GM13976 (cell line): ENCODE data around the gene CLEC16A.

Experiments
- DNase-seq: peaks from one replicate; pipeline ENCODE4 v3.0.0; 2012; ENCODE audit warnings: low spot score
- CTCF ChIP-seq: IDR thresholded peaks from 2 replicates; pipeline ENCODE4 v1.5.1; 2012; ENCODE audit warnings: borderline replicate concordance, mild to moderate bottlenecking; ENCODE audit not compliant: insufficient read depth; ENCODE audit errors: extremely low read depth, missing control alignments, control extremely low read depth
- in situ Hi-C: fragments of 300-500 bp; cut with MboI; formaldehyde crosslinking; loops from one replicate; pipeline ENCODE4 v1.12.0; 2022; ENCODE audit warnings: low sequenced_read_pairs, mixed read lengths, inconsistent platforms; ENCODE audit not compliant: unreplicated experiment

CLEC16A gene

DNA sequence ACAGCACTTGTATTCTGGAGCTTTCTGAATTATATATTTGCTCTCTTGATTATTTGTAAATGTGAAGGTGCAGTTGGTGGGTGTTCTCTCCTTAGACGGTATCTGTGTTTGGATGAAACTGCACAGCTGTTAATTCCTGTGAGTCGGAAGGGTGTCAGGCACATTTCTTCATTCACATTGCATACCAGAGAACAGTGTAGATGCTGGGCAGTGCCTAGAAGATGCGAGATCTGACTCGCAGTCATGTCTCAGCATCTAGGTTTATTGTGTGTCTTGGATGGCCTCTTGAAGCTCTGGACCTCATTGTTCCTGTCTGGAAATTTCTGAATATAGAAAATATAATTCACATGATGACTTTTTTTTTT is 61.2 kb downstream of the CLEC16A start:
- in situ Hi-C loops = no loop called here
- no peak for DNase-seq
- no peak for TF ChIP-seq CTCF

GRCh38 chr16:11006656-11007055 is 62.3 kb downstream of the CLEC16A start:
- no peak for DNase-seq
- no peak for TF ChIP-seq CTCF
- in situ Hi-C loops = no loop called here

DNA sequence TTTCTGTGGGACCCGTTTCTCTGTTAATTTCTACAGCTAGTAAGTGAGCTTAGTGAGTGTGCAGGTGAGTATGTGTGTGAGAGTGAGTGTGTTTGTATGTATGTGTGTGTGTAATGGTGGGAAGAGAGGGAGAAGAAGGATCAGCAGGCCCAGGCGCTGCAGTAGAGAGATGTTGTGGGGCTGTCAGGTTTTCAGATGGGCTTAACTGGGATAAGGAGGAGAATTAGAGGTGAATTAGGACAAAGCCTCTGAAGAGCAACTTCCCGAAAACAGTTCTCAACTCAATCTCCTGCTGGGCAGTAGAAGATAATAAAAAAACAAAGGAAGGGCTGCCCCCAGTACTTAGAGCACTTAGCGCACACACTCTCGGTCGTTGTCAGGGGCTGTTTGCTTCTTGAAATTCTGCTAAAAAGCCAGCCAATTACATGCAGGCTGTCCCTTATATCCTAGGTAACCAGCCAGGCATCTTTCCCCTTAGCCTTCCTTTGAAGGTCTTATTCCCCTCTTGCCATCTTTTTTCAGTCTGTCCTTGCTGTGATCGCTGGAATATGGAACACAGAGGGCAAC is 63.4 kb downstream of the CLEC16A start:
- TF ChIP-seq CTCF = no peak
- in situ Hi-C loops = no loop called here

DNA sequence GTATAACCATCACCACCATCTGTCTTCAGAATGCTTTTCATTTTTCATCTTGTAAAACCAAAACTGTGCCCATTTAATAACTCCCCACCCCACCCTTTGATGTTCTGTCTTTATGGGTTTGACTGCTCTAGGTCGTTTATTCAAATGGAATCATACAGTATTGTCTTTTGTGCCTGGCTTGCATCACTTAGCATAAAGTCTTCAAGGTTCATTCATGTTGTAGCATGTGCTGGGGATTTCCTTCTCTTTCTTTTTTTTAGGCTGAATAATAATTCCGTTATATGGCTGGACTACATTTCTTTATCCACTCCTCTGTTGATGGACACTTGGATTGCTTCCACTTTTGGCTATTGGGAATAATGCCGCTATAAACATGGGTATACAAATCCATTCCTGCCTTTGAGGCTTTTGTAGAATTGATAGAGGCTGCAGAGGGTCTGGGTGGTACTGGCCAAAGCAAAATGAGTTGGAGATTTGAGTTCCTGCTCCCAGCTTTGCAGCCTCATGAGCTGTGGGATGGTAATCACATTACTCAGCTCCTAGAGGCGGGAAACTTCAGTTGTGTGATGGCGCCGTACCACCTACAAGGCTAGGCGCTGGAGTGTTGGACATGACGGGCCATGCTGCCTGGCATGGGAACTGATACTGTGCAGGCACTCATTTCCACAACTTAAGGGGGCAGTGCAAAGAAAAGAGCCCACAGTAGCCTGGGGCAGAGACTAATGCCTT is 64.8 kb downstream of the CLEC16A start:
- DNase-seq = no peak
- in situ Hi-C loops = no loop called here
- TF ChIP-seq CTCF = no peak

More for the DNA sequence above, 63.4 kb downstream of the CLEC16A start:
- no peak for DNase-seq

GRCh38 chr16:11010575-11011221 is 66.3 kb downstream of the CLEC16A start:
- DNase-seq = no peak
- in situ Hi-C loops = no loop called here
- no peak for TF ChIP-seq CTCF

DNA sequence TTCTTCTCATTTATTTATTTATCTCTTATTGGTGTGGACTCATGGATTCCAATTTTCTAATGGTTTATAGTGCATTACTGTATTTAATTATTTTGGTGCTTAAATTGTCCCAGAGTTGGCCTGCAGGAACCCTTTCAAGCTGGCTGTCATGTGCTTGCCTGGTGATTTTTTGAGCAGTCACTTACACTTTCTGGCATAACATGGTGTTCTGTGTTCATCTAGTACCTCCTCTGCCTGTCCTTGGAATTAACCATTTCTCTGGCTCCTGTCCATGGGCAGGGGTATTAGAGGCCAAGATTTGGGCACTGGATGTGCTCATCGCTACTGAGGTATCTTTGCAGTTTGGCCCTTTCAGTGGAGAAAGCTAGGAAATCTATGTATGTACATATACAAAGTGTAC is 67.0 kb downstream of the CLEC16A start:
- no peak for TF ChIP-seq CTCF
- in situ Hi-C loops = no loop called here
- no peak for DNase-seq
